Activated effector memory CD4-positive, alpha-beta T cell treated with anti-CD3 and anti-CD28 coated beads, Interleukin-2, amount 50 U/mL, for 16 hours (primary cell): ENCODE data around the gene ALOX5.
"Not testable (repeated sequence)": the region's sequence is repeated elsewhere in the genome, so short reads cannot be mapped to it uniquely, and the experiment has no call there.

Experiments
- DNase-seq: peaks from one replicate; pipeline ENCODE4 v3.0.0-alpha.2; 2020

ALOX5 gene

GRCh38 chr10:45470098-45471012 lies 96.3 kb downstream of the ALOX5 start:
- peak; percentile 75 for DNase-seq

GRCh38 chr10:45471059-45471458 lies 97.0 kb downstream of the ALOX5 start:
- DNase-seq = no peak

- DNase-seq = no peak
Observed at GRCh38 chr10:45471531-45472310, 97.7 kb downstream of the ALOX5 start.

GRCh38 chr10:45473126-45473525 lies 99.1 kb downstream of the ALOX5 start:
- no peak for DNase-seq

- DNase-seq = no peak
Observed at GRCh38 chr10:45476559-45476958, 102.5 kb downstream of the ALOX5 start.

- no peak for DNase-seq
Observed at GRCh38 chr10:45480294-45480693, 106.3 kb downstream of the ALOX5 start.

GRCh38 chr10:45481100-45481499 lies 107.1 kb downstream of the ALOX5 start:
- DNase-seq = not testable (repeated sequence)

GRCh38 chr10:45483002-45483401 lies 109.0 kb downstream of the ALOX5 start:
- no peak for DNase-seq

- no peak for DNase-seq
Observed at GRCh38 chr10:45487735-45488134, 113.7 kb downstream of the ALOX5 start.

GRCh38 chr10:45488365-45488764 lies 114.3 kb downstream of the ALOX5 start:
- DNase-seq = no peak

- DNase-seq = no peak
Observed at GRCh38 chr10:45490277-45490676, 116.3 kb downstream of the ALOX5 start.

GRCh38 chr10:45491061-45491460 lies 117.0 kb downstream of the ALOX5 start:
- no peak for DNase-seq
